Activated CD4-positive, alpha-beta T cell treated with anti-CD3 and anti-CD28 coated beads, Interleukin-2, amount 10 ng/mL, durations not matched to agents 7 days and 5 days (primary cell): ENCODE results near the gene ATP13A1. TPM values are rescaled to one million over a fixed set of nuclear protein-coding genes. Genes with fewer than 3 reads are reported as not detected.

ENCODE experiments used
- CTCF ChIA-PET: fragments of 350-600 bp; sonication (Branson Sonifier 250); formaldehyde crosslinking; loops from one replicate; lab custom pipeline; 2021; ENCODE audit warnings: antibody characterized with exemption; lab: Charles Lee
- POLR2A ChIA-PET: fragments of 350-600 bp; sonication (Branson Sonifier 250); formaldehyde crosslinking; loops from one replicate; lab custom pipeline; 2021; ENCODE audit warnings: antibody characterized with exemption; lab: Charles Lee
- DNase-seq: peaks from one replicate; pipeline ENCODE4 v3.0.0-alpha.2; 2020
- H3K27ac Mint-ChIP-seq: one replicate; pipeline ENCODE4 v1.8.0; 2021; ENCODE audit warnings: mild to moderate bottlenecking, moderate library complexity, mixed read lengths
- H3K27me3 Mint-ChIP-seq: one replicate; pipeline ENCODE4 v1.8.0; 2021; ENCODE audit warnings: mixed read lengths
- H3K36me3 Mint-ChIP-seq: one replicate; pipeline ENCODE4 v1.8.0; 2021; ENCODE audit warnings: low read depth, mixed read lengths
- H3K4me1 Mint-ChIP-seq: one replicate; pipeline ENCODE4 v1.8.0; 2021; ENCODE audit warnings: mixed read lengths
- H3K4me3 Mint-ChIP-seq: one replicate; pipeline ENCODE4 v1.8.0; 2021; ENCODE audit warnings: mild to moderate bottlenecking, moderate library complexity, mixed read lengths
- H3K9me3 Mint-ChIP-seq: one replicate; pipeline ENCODE4 v1.8.0; 2021; ENCODE audit warnings: mixed read lengths
- total RNA-seq, 2 experiments: library from RNA; stranded (reverse); gene quantifications; one replicate each; pipeline ENCODE4 v1.2.3, GENCODE V29; 2021

Gene ATP13A1
- total RNA-seq, 2 experiments from 2014 or later = 90.1 to 105 TPM

GRCh38 chr19:19634516-19635312, 28.8 kb downstream of the ATP13A1 start:
- H3K4me1 Mint-ChIP-seq = peaks cover 20% of the 10 kb centered on the region
- POLR2A ChIA-PET = no interaction called here
- H3K4me3 Mint-ChIP-seq = no peak overlapping the region
- H3K27ac Mint-ChIP-seq = peak overlapping the region; percentile 57
- H3K36me3 Mint-ChIP-seq = peaks cover 66% of the 10 kb centered on the region
- no peaks in the 10 kb centered on the region for H3K27me3 Mint-ChIP-seq
- no peaks in the 10 kb centered on the region for H3K9me3 Mint-ChIP-seq
- CTCF ChIA-PET = interaction anchor here (0.6 to 1.3 kb wide), 2 partner anchors 12 to 78 kb away, joined by 3 read pairs; no protein-coding TSS in a partner anchor
- DNase-seq = no peak

- DNase-seq = no peak
- Mint-ChIP-seq H3K4me1 (peaks cover 20% of the 10 kb centered on the region), H3K27ac (no peak overlapping the region), H3K27me3 (no peaks in the 10 kb centered on the region), H3K9me3 (no peaks in the 10 kb centered on the region), H3K4me3 (no peak overlapping the region), H3K36me3 (peaks cover 65% of the 10 kb centered on the region)
- CTCF ChIA-PET = interaction anchor here (0.6 kb wide), 2 partner anchors 77 to 1116 kb away, joined by 3 to 4 read pairs; no protein-coding TSS in a partner anchor
- POLR2A ChIA-PET = no interaction called here
Observed at GRCh38 chr19:19633711-19634515, 29.6 kb downstream of the ATP13A1 start.

GRCh38 chr19:19632661-19633060, 30.8 kb downstream of the ATP13A1 start:
- ChIA-PET POLR2A (no interaction called here), CTCF (no interaction called here)
- DNase-seq = no peak
- peaks cover 24% of the 10 kb centered on the region for H3K4me1 Mint-ChIP-seq
- H3K9me3 Mint-ChIP-seq = no peaks in the 10 kb centered on the region
- H3K4me3 Mint-ChIP-seq = no peak overlapping the region
- no peaks in the 10 kb centered on the region for H3K27me3 Mint-ChIP-seq
- peaks cover 62% of the 10 kb centered on the region for H3K36me3 Mint-ChIP-seq
- peak overlapping the region; percentile 65 for H3K27ac Mint-ChIP-seq

DNA sequence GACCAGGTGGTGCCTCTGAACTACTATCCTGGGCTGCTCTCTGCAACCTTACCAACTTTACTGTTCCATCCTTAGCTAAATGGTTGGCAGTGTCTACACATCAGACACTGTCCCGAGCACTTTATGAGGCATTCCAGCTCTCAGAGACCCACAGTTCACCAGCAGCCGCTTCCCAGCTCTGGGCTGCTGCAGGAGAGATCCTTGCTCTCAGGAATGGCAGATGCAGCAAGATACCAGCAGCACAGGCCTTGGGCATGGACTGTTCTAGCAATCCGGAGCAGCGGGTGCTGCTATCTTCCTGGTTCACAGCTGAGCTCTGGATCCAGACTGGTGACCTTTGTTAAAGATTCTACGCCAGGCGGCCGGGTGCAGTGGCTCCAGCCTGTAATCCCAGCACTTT, 32.1 kb downstream of the ATP13A1 start:
- Mint-ChIP-seq H3K9me3 (no peaks in the 10 kb centered on the region), H3K4me3 (no peak overlapping the region), H3K27ac (no peak overlapping the region), H3K4me1 (peaks cover 37% of the 10 kb centered on the region), H3K27me3 (no peaks in the 10 kb centered on the region), H3K36me3 (peaks cover 63% of the 10 kb centered on the region)
- POLR2A ChIA-PET = no interaction called here
- no peak for DNase-seq
- CTCF ChIA-PET = interaction anchor here (0.9 to 1.3 kb wide), 3 partner anchors 11 to 77 kb away, joined by 3 to 4 read pairs (median 3); no protein-coding TSS in a partner anchor

- DNase-seq = no peak
- no peak overlapping the region for H3K4me3 Mint-ChIP-seq
- no peaks in the 10 kb centered on the region for H3K27me3 Mint-ChIP-seq
- ChIA-PET POLR2A (no interaction called here), CTCF (interaction anchor here (1.1 to 1.3 kb wide), 2 partner anchors 24 to 76 kb away, joined by 3 to 4 read pairs; no protein-coding TSS in a partner anchor)
- H3K27ac Mint-ChIP-seq = no peak overlapping the region
- peaks cover 38% of the 10 kb centered on the region for H3K4me1 Mint-ChIP-seq
- H3K9me3 Mint-ChIP-seq = no peaks in the 10 kb centered on the region
- peaks cover 61% of the 10 kb centered on the region for H3K36me3 Mint-ChIP-seq
Observed at GRCh38 chr19:19630426-19630825, 33.0 kb downstream of the ATP13A1 start.

DNA sequence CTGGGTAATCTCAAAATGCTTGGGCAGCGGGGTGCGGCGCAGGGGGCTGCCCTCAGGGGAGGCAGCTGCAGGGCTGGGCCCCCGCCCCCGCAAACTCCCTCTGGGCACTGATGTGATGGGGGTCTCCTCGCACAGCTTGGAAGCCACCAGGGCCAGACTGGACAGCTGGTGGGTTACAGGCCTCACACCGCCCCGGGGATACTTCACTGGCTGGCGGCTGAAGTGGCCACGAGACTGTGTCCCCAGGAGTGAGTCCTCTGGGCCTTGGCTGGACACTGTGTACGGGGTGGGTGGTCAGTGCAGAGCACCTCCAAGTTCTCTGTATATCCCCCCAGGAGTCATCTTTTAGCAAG, 33.4 kb downstream of the ATP13A1 start:
- H3K9me3 Mint-ChIP-seq = no peaks in the 10 kb centered on the region
- H3K27me3 Mint-ChIP-seq = no peaks in the 10 kb centered on the region
- no peak for DNase-seq
- no peak overlapping the region for H3K27ac Mint-ChIP-seq
- H3K4me3 Mint-ChIP-seq = no peak overlapping the region
- H3K4me1 Mint-ChIP-seq = peaks cover 35% of the 10 kb centered on the region
- peaks cover 57% of the 10 kb centered on the region for H3K36me3 Mint-ChIP-seq
- ChIA-PET CTCF (no interaction called here), POLR2A (no interaction called here)

DNA sequence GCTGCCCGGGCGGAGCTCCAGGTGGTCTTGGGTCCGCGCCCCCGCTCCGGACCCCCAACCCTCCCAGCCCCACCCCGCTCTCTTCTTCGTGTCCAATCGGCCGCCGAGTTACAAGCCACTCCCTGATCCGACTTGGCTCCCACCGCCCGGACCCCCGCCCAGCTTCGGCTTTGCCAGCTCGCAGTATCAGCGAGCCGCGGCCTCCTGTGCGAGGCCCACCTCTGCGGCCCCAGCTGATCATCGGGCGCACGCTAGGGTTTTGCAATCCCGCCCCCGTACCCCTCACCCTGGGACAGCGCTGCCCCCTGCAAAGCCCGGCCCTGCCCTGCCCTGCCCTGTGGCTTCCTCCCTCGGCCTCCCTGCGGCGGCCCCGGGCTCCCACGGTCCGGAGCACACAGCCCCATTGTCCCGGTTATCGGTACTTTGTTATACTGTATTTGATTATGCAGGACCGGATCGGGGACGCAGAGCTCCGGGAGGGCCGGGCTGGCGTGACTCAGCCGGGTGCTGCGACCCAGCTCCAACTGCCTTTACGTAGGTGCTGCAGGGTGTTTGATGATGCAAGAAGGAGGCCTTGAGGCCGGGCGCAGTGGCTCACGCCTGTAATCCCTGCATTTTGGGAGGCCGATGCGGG, 34.9 kb downstream of the ATP13A1 start:
- Mint-ChIP-seq H3K36me3 (peaks cover 54% of the 10 kb centered on the region), H3K4me3 (peak overlapping the region; percentile 71), H3K9me3 (no peaks in the 10 kb centered on the region), H3K27me3 (no peaks in the 10 kb centered on the region), H3K27ac (peak overlapping the region; percentile 85), H3K4me1 (peaks cover 31% of the 10 kb centered on the region)
- DNase-seq = no peak
- ChIA-PET POLR2A (interaction anchor here (0.6 to 0.7 kb wide), 2 partner anchors 52 to 96 kb away, joined by 3 to 4 read pairs; no protein-coding TSS in a partner anchor), CTCF (interaction anchor here (0.6 to 1.0 kb wide), 4 partner anchors 15 to 489 kb away, joined by 3 to 4 read pairs (median 3); partner anchors contain the start of gene GMIP)

DNA sequence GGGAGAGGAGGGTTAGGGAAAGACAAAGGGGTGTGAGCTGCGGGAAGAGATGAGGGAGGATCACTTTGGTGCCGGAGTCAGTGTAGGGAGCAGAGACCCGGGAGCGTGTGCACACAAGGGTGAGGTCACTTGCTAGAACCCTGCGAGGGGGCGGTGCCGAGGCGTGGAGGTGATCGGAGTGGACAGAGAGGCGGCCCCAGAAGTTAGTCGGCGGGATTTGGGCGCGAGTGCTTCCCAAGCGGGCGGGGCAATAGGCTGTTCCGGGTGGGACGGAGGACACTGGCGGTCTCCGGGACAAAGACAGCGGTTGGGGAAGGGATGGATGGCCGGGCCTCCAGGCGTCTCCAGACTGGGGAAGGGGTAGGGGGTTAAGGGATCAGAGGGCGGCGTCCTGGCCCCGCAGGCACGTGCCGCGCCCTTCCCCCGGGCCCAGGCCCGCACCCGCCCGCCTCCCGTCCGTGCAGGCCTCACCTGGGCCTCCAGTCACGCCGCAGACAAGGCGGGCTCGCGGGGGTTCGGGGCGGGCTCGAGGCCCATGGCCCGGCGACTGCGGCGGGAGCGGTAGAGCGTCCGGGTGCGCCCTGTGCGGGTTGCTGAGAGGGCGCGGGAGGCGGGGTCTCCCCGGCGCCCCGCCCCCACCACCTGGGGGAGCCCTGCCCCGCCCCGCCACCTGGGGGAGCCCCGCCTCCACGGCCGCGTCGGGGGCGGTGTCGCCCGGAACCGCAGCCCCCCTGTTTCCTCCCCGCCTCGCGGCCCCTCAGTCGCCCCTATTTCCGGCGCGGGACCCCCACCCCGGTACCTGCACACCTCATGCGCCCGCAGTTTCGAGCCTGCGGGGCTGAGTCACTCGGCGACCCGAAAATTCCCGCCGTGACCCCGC, 35.6 kb downstream of the ATP13A1 start, which contains the start of gene LPAR2:
Gene LPAR2 (minus strand): TSS at position 600 of the 880 bp plus-strand sequence. CDS start 945 bp downstream, outside the sequence.
- POLR2A ChIA-PET = interaction anchor here (0.7 kb wide), 1 partner anchor 96 kb away, joined by 4 read pairs; no protein-coding TSS in a partner anchor
- no peaks in the 10 kb centered on the region for H3K27me3 Mint-ChIP-seq
- peak; percentile 71 for DNase-seq
- CTCF ChIA-PET = interaction anchor here (0.6 to 1.4 kb wide), 4 partner anchors 10 to 488 kb away, joined by 3 to 5 read pairs (median 3); partner anchors contain the start of gene PBX4
- peak within 1 kb of the TSS; percentile 94 for H3K27ac Mint-ChIP-seq
- peak within 1 kb of the TSS; percentile 87 for H3K4me3 Mint-ChIP-seq
- H3K9me3 Mint-ChIP-seq = no peaks in the 10 kb centered on the region
- H3K36me3 Mint-ChIP-seq = peaks cover 49% of the 10 kb centered on the region
- H3K4me1 Mint-ChIP-seq = peaks cover 28% of the 10 kb centered on the region

DNA sequence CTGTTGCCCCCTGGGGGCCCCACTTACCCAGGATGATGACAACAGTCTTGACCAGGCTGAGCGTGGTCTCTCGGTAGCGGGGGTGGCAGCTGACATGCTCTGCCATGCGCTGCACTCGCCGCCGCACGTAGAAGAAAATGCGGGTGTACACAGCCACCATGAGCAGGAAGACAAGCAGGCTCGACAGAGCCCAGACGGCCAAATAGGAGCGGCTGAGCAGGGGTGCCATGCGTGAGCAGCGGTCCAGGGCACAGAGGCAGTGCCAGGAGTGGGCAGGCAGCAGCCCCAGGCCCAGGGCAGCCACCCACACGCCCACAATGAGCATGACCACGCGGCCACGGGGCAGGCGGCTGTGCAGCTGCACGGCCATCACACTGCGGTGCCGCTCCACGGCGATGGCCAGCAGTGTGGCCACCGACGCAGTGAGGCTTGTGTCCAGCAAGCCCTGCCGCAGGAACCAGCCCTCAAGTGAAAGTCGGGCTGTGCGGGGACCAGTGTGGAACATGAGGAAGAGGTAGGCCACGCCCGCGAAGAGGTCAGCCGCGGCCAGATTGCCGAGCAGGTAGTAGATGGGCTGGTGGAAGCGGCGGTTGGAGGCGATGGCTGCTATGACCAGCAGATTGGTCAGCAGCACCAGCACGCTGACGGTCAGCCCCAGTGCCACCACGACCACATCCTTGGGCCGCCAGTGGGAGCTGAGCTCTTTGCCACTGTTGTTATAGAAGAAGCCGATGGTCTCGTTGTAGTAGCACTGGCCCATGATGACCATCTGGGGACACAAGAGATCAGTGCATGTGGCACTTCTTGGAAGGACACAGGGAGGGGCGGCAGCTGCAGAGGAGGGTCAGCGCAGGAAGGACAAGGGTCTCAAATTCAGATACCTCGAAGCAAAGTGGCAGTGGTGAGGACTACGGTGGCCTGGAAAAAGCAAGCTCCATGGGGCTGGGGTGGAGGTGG, 36.7 kb downstream of the ATP13A1 start:
- CTCF ChIA-PET = interaction anchor here (1.0 to 1.4 kb wide), 2 partner anchors 9 to 95 kb away, joined by 3 to 5 read pairs; partner anchors contain the start of gene PBX4
- no peaks in the 10 kb centered on the region for H3K27me3 Mint-ChIP-seq
- DNase-seq = no peak
- peaks cover 48% of the 10 kb centered on the region for H3K36me3 Mint-ChIP-seq
- POLR2A ChIA-PET = no interaction called here
- H3K4me3 Mint-ChIP-seq = peak overlapping the region; percentile 87
- peak overlapping the region; percentile 94 for H3K27ac Mint-ChIP-seq
- no peaks in the 10 kb centered on the region for H3K9me3 Mint-ChIP-seq
- peaks cover 28% of the 10 kb centered on the region for H3K4me1 Mint-ChIP-seq

- Mint-ChIP-seq H3K4me3 (no peak overlapping the region), H3K4me1 (peaks cover 34% of the 10 kb centered on the region), H3K36me3 (peaks cover 39% of the 10 kb centered on the region), H3K27ac (no peak overlapping the region), H3K9me3 (no peaks in the 10 kb centered on the region), H3K27me3 (no peaks in the 10 kb centered on the region)
- no peak for DNase-seq
- CTCF ChIA-PET = interaction anchor here (1.2 kb wide), 1 partner anchor 38 kb away, joined by 3 read pairs; no protein-coding TSS in a partner anchor
- POLR2A ChIA-PET = no interaction called here
Observed at GRCh38 chr19:19624032-19624570, 39.4 kb downstream of the ATP13A1 start.
